Thyroid gland (tissue), 4 donors: ENCODE results near the gene AAMDC.
"Not testable (repeated sequence)": the region's sequence is repeated elsewhere in the genome, so short reads cannot be mapped to it uniquely, and the experiment has no call there.

ENCODE experiments used
- CTCF ChIP-seq, 6 experiments: fragments of 200-600 bp in 3 of 6; fragments of 450-650 bp in 3 of 6; sonication (generic) in 3 of 6; IDR thresholded peaks; one replicate each; pipeline ENCODE4 v1.5.1; 2016 to 2019; ENCODE audit warnings: antibody characterized with exemption in 6 of 6, mild to moderate bottlenecking in 2 of 6, inconsistent platforms in 1 of 6, moderate library complexity in 1 of 6
- POLR2A ChIP-seq, 2 donors: fragments of 450-650 bp; IDR thresholded peaks; one replicate each; pipeline ENCODE4 v1.6.1; 2017; ENCODE audit warnings: antibody characterized with exemption in 2 of 2, mild to moderate bottlenecking in 2 of 2, moderate library complexity in 1 of 2

GRCh38 chr11:77822126-77822525 is 1.2 kb downstream of the AAMDC start:
- not testable (repeated sequence) for TF ChIP-seq CTCF, POLR2A (IDR thresholded peaks at IDR 0.05)
